Kidney capillary endothelial cell (primary cell): ENCODE data around the gene BRF1.
A peak's percentile ranks its signal among the peaks of the same experiment; 100 is the strongest.

Experiments used
- DNase-seq: peaks from one replicate; pipeline ENCODE4 v3.0.0-alpha.2; 2018; ENCODE audit warnings: low spot score

BRF1 gene

DNA sequence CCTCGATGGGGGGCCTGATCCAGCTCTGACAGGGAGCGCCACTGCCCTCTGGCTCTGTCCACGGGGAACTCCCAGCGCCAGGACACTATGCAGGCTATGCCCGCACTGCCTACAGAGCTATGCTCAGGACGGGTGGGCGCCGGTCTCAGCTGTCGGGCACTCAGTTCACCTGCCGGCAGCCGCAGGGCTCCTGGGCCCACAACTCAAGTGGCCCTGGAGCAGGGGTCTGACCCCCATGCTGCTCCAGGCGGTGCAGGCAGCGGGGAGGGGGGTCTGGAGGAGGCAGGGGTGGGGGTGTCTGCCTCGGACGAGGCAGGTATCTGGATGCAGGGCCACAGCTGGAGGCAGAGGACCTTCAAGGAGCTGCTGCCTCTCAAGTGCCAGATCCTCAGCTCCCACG is 91.2 kb downstream of the BRF1 start:
- DNase-seq = no peak

DNA sequence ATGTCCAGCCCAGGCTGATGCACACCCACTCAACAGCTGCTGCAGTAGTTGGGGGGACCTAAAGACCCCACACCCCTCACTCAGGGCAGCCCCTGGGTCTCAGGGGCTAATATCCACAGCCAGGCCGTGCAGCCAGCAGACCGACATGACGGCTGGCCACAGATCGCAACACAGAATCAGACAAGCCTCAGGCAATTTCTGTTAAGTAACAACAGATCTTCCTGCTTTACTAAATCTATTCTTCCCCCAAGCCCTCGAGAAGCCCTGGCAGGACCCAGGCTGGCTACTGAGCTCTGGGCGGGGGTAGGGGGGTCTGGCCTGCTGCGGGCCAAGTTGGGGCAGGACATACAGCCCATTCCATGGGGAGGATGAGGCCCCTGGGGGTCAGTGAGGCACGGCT is 91.7 kb downstream of the BRF1 start:
- no peak for DNase-seq

GRCh38 chr14:105208738-105209075 is 92.1 kb downstream of the BRF1 start:
- DNase-seq = no peak

DNA sequence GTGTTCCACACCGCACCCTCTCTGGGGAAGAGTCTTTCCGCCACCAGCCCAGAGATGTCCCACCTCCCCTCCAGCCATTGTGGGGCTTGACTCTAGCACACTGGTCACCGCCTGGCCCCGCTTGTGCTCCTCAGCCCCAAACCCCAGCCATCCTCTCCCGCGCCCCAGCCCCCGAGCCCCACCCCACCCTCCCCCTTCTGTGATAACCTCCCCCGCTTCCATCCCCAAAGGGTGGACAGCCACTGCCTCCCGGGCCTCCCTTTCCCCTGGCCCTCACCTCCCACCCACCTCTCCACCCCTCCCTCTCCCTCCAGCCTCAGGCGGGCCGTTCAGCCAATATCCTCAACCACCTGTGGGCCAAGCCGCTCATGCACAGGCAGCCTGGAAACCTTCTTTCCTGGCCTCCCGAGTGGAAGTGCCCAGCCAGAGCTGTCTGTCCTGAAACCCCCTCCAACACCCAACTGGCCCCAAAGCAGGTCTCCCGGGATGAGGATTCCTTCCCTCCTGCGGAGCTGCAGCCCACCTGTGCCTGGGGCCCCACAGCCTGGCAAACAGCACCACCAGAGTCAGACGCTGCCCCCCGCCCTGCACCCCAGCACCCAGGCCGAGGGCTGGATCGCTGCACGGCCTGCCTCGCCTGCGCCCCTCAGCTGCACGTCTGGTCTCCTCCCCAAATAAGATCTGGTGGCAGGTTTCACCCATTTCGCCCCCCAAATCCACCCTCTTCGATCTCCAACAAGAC is 92.6 kb downstream of the BRF1 start:
- no peak for DNase-seq

DNA sequence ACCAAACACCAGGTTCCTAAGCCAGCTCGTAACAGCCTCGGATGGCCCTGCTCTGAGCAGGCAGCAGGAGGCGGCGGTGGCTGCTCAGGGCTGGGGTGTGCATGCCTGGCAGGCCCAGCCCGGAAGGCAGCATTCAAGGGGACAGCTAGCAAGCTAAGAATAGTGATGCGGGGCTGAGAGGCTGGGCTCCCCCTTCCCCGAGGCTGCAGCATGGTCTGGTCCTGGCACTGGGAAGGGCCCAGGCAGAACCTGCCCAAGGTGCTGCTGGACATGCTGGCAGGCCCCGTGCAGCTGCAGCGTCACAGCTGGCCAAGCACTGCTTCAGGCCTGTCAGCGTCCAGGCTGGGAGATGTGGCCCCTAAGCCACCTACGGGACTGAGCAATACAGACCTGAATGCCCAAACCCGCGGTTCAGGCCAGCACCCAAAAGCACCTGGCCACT is 93.3 kb downstream of the BRF1 start:
- DNase-seq = no peak

- no peak for DNase-seq
Measured at GRCh38 chr14:105206873-105207272, 93.9 kb downstream of the BRF1 start.

DNA sequence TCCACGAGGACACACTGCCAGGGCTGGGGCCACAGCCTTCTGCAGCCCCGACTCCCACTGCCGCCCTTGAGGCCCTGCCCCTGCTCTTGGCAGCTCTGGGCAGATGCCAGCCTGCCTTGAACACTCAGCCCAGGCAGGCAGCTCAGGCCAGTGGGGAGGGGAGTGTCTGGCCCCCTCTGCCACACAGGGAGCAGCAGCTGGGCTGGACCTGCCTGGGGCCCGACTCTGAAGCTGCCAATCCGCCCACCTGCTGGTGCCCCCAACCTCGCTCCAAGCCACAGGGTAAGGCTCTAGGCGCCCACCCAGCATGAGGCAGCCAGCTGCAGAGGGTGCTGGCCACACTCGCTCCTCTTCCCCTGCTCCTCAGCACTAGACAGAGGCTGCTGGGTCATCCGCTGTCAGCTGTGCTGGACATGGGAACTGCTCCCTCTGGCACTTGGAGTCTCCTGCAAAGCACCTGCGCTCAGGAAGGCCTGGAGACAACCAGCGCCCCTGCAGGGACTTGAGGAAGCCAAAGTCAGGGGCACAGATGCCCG is 95.1 kb downstream of the BRF1 start:
- DNase-seq = no peak

DNA sequence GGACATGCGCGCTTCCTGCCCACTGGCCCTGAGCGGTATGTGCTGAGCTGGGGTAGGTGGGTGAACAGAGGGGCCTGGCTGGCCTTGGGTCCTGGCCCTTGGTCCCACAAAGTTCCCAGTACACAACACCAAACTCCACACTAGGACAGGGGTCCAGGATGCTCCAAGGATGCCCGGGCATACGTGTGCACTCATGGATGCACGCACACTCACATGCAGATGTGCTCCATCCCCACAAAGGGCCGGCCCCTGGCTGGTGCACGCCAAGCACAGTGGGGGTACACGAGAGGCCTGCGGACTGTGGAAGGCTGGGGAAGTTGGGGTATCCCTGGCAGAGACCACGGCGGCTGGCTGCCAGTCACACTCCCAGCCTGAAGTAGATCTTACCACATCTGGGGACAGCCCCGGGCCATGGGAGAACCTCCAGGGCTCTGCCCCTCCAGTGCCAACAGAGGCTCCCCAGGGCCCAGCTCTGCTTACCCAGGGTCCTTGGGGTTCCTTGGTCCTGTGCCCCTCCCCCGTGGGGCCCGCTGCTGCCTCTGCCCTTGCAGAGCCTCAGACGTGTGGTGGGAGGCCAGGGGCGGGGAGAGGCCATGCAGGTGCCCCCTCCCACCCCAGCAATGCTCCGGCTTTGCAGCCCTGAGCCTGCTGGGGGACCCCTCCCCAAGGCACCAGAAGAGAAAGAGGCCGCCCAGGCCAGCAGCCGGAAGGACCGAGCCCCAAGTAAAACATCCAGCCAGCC is 95.7 kb downstream of the BRF1 start:
- DNase-seq = no peak

DNA sequence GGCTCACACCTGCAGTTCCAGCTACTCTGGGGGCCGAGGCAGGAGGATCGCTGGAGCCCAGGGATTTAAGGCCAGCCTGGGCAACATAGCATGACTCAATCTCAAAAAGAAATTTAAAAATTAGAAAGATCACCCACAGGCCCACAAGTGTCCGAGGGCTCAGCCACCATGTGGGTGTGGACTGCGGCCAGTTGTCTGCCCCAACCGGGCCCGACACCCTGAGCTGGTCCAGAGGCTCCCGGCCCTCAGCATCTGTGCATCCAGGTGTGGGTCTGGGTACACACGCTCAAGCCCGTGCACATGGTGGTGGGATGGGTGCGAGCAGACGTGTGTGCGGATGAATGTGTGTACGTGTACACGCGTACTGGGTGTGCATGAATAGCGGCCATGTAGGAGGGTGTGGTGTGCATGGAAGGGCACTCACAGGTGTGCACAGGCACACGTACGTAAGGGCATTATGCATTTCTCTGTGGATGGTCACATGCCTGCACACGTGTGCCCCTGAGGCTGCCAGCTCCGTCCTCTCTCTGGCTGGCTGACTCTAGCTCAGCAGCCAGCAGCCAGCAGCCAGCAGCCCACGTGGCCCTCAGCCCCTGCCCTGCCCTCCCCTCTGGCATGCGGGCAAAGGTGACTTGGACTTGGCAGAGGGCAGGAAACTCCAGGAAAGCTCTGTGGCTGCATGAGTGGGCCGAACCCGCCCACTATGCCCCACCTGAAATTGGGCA is 96.4 kb downstream of the BRF1 start:
- DNase-seq = no peak

DNA sequence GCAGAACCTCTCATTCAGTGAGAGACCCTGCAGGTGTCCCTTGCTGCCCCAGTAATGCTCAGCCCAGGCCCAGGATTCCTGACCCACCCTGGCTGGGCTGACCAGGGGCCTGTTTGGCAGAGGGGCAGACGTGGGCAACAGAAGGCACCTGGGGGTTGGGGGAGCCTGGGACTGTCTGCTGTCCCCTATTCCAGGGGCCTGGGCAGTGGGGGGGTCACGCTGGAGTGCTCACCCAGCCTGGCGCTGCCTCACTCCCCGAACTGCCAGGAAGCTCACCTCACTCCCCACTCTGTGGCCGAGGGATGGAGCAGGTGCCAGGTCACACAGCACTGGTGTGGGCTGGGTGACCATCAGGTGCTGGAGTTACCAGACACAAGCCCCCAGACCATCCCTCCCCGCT is 97.1 kb downstream of the BRF1 start:
- DNase-seq = no peak

DNA sequence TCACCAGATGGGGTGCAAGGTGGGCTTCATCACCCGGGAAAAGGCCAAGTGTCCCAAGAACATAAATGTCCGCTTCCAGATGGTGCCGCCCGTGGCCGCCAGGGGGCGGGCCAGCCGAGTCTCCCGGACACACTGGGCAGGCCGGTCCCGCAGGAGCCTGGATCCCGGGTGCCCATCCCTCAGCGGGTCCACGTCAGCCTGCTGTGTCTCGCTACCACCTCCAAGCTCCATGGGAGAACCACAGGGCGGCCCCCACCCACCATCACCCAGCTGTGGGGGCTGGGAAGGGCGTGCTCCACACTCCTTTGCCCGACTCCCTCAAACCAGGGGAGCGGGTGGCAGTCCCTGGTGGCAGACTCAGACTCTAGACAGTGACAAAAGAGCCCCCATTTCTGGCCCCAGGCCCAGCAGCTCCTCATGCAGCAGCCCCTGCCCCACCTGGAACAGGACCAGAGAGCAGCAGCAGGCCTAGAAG is 97.7 kb downstream of the BRF1 start:
- peak; percentile 69 for DNase-seq

GRCh38 chr14:105201925-105202513 is 98.8 kb downstream of the BRF1 start:
- peak; percentile 44 for DNase-seq

- DNase-seq = no peak
Measured at GRCh38 chr14:105201156-105201924, 99.5 kb downstream of the BRF1 start.

- DNase-seq = no peak
Measured at GRCh38 chr14:105200641-105201040, 100.2 kb downstream of the BRF1 start.

DNA sequence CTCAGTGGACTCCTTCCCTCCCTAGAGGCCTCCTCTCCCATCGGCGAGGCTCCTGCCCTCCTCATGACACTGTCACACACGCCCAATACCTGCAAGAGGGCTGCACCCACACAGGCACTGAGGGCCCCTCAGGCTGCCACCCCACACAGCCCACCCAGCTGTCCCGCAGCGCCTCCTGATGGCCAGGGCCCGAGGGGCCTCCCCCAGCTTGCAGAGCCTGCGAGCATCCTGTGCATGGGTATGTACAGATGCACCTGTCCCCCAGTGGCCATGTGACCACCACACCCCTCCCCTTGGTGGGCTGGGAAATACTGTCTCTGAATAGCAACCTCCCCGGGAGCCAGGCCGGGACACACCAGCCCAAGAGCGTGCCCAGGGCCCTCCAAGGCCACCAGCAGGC is 100.7 kb downstream of the BRF1 start:
- DNase-seq = no peak

DNA sequence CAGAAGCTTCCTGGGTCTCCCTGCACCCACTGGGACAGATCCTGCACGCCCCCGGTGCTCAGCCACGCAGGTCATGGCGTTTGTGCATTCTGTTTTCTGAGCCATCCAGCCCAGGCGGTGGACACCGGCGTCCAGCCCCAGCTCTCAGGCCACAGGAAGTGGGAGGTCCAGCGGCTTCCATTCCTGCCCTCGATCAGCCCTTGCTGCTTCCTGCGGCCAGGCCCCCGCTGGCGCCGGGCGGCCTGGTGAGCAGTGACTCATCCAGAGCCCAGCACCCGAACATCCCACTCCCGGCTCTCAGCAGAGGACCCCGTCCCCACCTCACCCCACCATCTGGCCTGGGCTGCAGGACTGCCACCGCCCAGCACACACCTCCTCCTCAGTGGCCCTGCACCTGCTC is 101.7 kb downstream of the BRF1 start:
- DNase-seq = peak; percentile 89

DNA sequence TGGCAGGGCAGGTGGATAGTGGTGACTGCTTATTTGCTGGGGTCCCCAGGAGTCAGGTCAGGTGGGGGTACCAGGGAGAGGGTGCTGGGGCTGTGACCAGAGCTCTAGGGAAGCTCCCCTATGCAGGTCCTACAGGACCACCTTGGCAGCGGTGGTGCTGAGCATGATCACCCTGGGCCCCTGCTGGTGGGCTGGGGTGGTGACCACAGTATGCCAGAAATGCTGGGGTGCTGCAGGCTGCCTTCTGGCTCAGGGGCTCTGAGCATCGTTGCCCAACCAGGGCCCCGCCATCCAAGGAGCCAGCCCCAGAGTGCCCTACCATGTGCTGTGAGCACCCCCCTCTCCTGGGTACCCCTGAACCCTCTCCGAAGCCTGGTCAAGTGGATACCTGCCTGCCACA is 102.2 kb downstream of the BRF1 start:
- DNase-seq = no peak

- peak; percentile 78 for DNase-seq
Measured at GRCh38 chr14:105197211-105197641, 103.6 kb downstream of the BRF1 start.

- peak; percentile 90 for DNase-seq
Measured at GRCh38 chr14:105196265-105196960, 104.4 kb downstream of the BRF1 start.

- DNase-seq = peak; percentile 72
Measured at GRCh38 chr14:105195522-105196264, 105.1 kb downstream of the BRF1 start.
